ENCODE measurements around the gene TJP1. TPM values are rescaled to one million over a fixed set of nuclear protein-coding genes. Genes with fewer than 3 reads are reported as not detected.

TJP1 gene
- polyA plus RNA-seq, 1 experiment, result 42.5 TPM

DNA sequence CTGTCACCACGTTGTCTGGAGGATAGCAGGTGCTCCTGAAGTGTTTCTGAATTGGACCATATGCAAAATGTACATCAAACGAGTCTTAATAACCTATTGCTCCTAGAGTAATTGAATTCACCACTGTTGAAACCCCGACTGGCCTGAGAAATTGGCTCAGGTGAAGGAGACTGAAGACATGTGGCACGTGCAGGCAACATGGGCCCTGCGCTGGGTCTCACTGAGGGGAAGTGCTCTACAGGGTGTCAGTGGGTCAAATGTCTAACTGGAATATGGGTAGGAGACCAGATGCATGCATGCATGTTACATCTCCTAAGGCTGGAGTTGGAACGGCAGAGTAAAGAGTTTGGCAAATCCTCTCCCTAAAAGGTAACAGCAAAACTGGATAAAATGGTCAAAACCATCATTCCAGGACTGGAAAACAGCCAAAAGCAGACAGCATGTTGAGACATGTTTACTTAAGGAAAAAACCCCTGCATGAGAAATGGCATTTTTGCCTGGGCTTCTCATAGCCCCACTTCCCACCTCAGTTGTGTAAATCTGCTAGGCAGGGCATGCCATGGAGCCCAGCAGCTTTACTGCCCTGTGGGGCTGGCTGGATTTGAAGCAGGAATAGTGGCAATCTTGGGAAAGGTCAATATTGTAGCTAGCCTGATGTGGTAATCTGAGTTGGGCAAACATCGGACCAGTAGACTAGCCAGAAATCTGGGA is 131.3 kb downstream of the TJP1 start:
- H3K36me3 ChIP-seq (ENCODE audit: control insufficient read depth, insufficient read depth, low read length), result no peaks in the 10 kb centered on the region
- POLR2A ChIA-PET, result no interaction called here
- H3K27me3 ChIP-seq (ENCODE audit: control insufficient read depth, insufficient read depth, low read length), result no peaks in the 10 kb centered on the region
- DNase-seq (ENCODE audit: low read depth), result no peak
- TF ChIP-seq, protein P1, sequence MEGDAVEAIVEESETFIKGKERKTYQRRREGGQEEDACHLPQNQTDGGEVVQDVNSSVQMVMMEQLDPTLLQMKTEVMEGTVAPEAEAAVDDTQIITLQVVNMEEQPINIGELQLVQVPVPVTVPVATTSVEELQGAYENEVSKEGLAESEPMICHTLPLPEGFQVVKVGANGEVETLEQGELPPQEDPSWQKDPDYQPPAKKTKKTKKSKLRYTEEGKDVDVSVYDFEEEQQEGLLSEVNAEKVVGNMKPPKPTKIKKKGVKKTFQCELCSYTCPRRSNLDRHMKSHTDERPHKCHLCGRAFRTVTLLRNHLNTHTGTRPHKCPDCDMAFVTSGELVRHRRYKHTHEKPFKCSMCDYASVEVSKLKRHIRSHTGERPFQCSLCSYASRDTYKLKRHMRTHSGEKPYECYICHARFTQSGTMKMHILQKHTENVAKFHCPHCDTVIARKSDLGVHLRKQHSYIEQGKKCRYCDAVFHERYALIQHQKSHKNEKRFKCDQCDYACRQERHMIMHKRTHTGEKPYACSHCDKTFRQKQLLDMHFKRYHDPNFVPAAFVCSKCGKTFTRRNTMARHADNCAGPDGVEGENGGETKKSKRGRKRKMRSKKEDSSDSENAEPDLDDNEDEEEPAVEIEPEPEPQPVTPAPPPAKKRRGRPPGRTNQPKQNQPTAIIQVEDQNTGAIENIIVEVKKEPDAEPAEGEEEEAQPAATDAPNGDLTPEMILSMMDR (IDR thresholded peaks at IDR 0.05; ENCODE audit: insufficient read depth, low read depth, low read length), result no peak
- CTCF ChIA-PET, result interaction anchor here (1.0 kb wide), 1 partner anchor 12 kb away, joined by 3 read pairs; no protein-coding TSS in a partner anchor
- H3K4me3 ChIP-seq (ENCODE audit: low read depth, low read length), result no peak overlapping the region

DNA sequence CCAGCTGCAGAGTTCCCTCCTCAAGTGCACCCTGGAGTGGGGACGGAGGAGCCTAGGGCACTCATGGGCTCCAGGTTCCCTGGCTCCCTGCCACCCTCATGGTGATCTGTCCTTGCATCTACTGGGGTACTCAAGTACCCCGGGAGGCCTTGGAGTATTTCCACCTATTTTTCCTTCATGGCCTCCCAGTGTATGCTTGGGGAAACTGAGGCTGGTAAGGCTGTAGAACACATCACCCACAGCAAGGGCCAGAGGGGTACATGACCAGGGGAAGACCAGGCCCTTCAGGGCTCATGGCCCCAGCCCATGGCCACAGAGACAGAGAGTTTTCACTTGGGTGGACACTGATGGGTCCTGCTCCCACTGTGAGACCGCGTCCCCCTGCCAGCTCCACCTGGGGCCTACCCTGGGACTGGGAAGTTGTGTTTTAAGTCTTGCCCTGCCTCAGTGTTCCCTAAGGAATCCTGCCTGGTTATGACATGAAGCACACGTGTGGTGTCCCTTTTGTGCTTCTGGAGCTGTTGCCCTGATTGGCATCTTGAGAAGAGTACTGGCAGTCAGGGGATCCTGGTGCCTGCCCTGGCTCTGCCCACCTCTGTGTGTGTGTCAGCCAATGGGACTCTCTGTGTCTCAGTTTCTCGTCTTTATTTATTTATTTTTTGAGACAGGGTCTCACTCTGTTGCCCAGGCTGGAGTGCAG is 132.8 kb downstream of the TJP1 start:
- no peak overlapping the region for H3K4me3 ChIP-seq (ENCODE audit: low read depth, low read length)
- TF ChIP-seq, protein P1 (IDR thresholded peaks at IDR 0.05; ENCODE audit: insufficient read depth, low read depth, low read length), result no peak
- H3K27me3 ChIP-seq (ENCODE audit: control insufficient read depth, insufficient read depth, low read length), result no peaks in the 10 kb centered on the region
- ChIA-PET CTCF (no interaction called here), POLR2A (no interaction called here)
- H3K36me3 ChIP-seq (ENCODE audit: control insufficient read depth, insufficient read depth, low read length), result no peaks in the 10 kb centered on the region
- DNase-seq (ENCODE audit: low read depth), result no peak

DNA sequence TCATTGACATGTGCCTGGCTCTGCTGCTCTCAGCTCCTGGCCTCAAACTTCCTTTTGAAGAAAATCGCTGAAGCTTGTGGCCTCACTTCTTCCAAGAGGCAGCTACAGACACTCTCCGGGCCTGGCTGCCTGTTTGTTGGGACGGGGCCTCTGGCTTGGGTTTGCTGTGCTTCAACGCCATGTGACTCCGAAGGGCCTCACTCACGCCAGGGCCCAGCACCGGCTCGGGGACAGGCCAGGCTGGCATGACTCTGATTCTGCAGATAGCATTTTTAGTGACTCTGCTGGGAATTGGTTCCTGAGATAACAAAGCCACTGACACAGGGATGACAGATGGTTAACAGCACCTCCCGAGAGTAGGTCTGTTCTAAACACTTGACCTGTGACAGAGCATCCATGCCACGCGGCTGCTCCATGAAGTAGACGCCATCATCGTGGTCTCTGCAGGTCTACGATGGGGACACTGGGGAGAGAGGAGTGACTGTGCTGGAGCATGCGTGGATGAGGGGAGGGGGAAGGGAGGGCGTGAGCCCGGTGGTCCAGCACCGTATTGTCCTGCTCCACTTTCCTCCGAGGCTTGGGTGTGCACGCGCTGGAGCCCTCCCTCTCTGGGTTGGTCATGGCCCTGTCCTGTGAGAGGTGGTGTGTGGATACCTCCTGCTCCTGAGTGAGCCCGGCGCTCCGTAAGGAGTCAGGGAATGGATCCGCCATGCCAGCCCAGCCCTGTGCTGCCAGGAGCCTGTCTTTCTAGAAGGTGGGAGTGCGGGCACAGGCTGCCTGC is 133.6 kb downstream of the TJP1 start:
- ChIA-PET CTCF (interaction anchor here (0.7 kb wide), 1 partner anchor 91 kb away, joined by 3 read pairs; no protein-coding TSS in a partner anchor), POLR2A (no interaction called here)
- no peak for DNase-seq (ENCODE audit: low read depth)
- Histone ChIP-seq H3K27me3 (ENCODE audit: control insufficient read depth, insufficient read depth, low read length) (no peaks in the 10 kb centered on the region), H3K36me3 (ENCODE audit: control insufficient read depth, insufficient read depth, low read length) (no peaks in the 10 kb centered on the region), H3K4me3 (ENCODE audit: low read depth, low read length) (no peak overlapping the region)
- TF ChIP-seq, protein P1 (IDR thresholded peaks at IDR 0.05; ENCODE audit: insufficient read depth, low read depth, low read length), result no peak

DNA sequence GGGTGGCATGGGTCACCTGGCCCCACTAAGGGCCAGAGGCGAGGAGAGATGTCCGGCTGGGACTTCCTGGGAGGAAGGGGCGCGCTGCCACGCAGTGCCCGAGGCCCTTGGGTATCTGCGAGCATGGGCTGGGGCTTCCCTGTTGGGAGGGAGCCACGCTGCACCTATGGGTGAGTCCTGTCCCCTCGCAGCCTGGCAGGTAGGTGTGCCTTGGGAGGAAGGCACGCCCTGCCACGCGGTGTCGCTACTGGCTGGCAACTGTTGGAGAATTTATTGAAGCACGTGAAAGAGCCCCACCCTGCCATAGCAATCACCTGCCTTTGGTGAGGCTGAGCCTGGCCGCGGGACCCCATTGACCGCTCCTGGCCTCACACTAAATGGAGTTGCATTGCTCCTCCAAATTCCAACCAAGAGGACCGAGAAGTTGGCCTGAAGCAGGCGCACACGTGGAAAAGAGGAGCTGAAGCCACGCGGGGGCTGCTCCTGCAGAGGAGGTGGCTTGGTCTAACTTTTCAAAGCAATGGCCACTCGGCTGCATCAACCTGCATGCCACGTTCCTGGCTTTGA is 134.2 kb downstream of the TJP1 start:
- ChIA-PET CTCF (interaction anchor here (0.7 kb wide), 1 partner anchor 90 kb away, joined by 3 read pairs; no protein-coding TSS in a partner anchor), POLR2A (no interaction called here)
- H3K27me3 ChIP-seq (ENCODE audit: control insufficient read depth, insufficient read depth, low read length), result no peaks in the 10 kb centered on the region
- DNase-seq (ENCODE audit: low read depth), result no peak
- H3K36me3 ChIP-seq (ENCODE audit: control insufficient read depth, insufficient read depth, low read length), result no peaks in the 10 kb centered on the region
- TF ChIP-seq, protein P1 (IDR thresholded peaks at IDR 0.05; ENCODE audit: insufficient read depth, low read depth, low read length), result no peak
- H3K4me3 ChIP-seq (ENCODE audit: low read depth, low read length), result no peak overlapping the region
